Subcutaneous abdominal adipose tissue (tissue), 5 donors: ENCODE results near the gene APCDD1L.
"Not testable (repeated sequence)": the region's sequence is repeated elsewhere in the genome, so short reads cannot be mapped to it uniquely, and the experiment has no call there.

Experiments
- H3K27ac ChIP-seq: one replicate; pipeline ENCODE4 v1.7.0; 2013; ENCODE audit warnings: low read depth, mild to moderate bottlenecking, inconsistent platforms, low read length, moderate library complexity
- H3K27me3 ChIP-seq, 5 donors: one replicate each; pipeline ENCODE4 v1.7.0; 2013; ENCODE audit warnings: low read length in 5 of 5, inconsistent platforms in 1 of 5; ENCODE audit not compliant: control insufficient read depth in 5 of 5, insufficient read depth in 4 of 5
- H3K36me3 ChIP-seq, 5 donors: one replicate each; pipeline ENCODE4 v1.7.0; 2013; ENCODE audit warnings: low read length in 5 of 5; ENCODE audit not compliant: control insufficient read depth in 5 of 5, insufficient read depth in 5 of 5
- H3K4me1 ChIP-seq, 5 donors: one replicate each; pipeline ENCODE4 v1.7.0; 2013; ENCODE audit warnings: low read length in 5 of 5, mild to moderate bottlenecking in 3 of 5, moderate library complexity in 1 of 5; ENCODE audit not compliant: control insufficient read depth in 5 of 5, insufficient read depth in 5 of 5
- H3K4me3 ChIP-seq, 5 donors: one replicate each; pipeline ENCODE4 v1.7.0; 2013; ENCODE audit warnings: low read length in 5 of 5, low read depth in 1 of 5
- H3K9ac ChIP-seq, 5 donors: one replicate each; pipeline ENCODE4 v1.7.0; 2013; ENCODE audit warnings: low read length in 5 of 5, mild to moderate bottlenecking in 4 of 5, moderate library complexity in 3 of 5
- H3K9me3 ChIP-seq, 5 donors: one replicate each; pipeline ENCODE4 v1.7.0; 2013; ENCODE audit warnings: low read length in 5 of 5; ENCODE audit not compliant: control insufficient read depth in 5 of 5
- donor health status: healthy.
- donor health status: healthy.
- donor health status: healthy.
- donor health status: healthy.
- donor health status: healthy.

The APCDD1L gene

GRCh38 chr20:58518387-58518786, 3.2 kb upstream of the APCDD1L start:
- peaks cover 20 to 24% (median 21%) of the 10 kb centered on the region in 5 donors for H3K27me3 ChIP-seq

GRCh38 chr20:58514321-58515232, 622 bp downstream of the APCDD1L start:
- Histone ChIP-seq H3K9ac (no peak overlapping the region), H3K36me3 (no peaks in the 10 kb centered on the region), H3K27ac (no peak overlapping the region), H3K27me3 (peaks cover 25 to 34% (median 29%) of the 10 kb centered on the region in 5 donors), H3K4me1 (no peaks in the 10 kb centered on the region), H3K9me3 (no peaks in the 10 kb centered on the region), H3K4me3 (peak overlapping the region in 1 of 5 donors; percentile 42)

More at GRCh38 chr20:58518387-58518786, 3.2 kb upstream of the APCDD1L start:
- no peak overlapping the region for H3K4me3 ChIP-seq
- no peak overlapping the region for H3K9ac ChIP-seq
- H3K36me3 ChIP-seq, result no peaks in the 10 kb centered on the region
- no peaks in the 10 kb centered on the region for H3K9me3 ChIP-seq
- no peaks in the 10 kb centered on the region for H3K4me1 ChIP-seq
- H3K27ac ChIP-seq, result no peak overlapping the region

GRCh38 chr20:58513580-58514285, 1.5 kb downstream of the APCDD1L start:
- Histone ChIP-seq H3K27ac (no peak overlapping the region), H3K9ac (no peak overlapping the region), H3K9me3 (no peaks in the 10 kb centered on the region), H3K4me1 (no peaks in the 10 kb centered on the region), H3K36me3 (no peaks in the 10 kb centered on the region), H3K27me3 (peaks cover 25 to 34% (median 29%) of the 10 kb centered on the region in 5 donors), H3K4me3 (no peak overlapping the region)

GRCh38 chr20:58512808-58513552, 2.2 kb downstream of the APCDD1L start:
- Histone ChIP-seq H3K4me1 (no peaks in the 10 kb centered on the region), H3K4me3 (no peak overlapping the region), H3K9ac (no peak overlapping the region), H3K27me3 (peaks cover 25 to 34% (median 29%) of the 10 kb centered on the region in 5 donors), H3K27ac (no peak overlapping the region), H3K9me3 (no peaks in the 10 kb centered on the region), H3K36me3 (no peaks in the 10 kb centered on the region)

GRCh38 chr20:58511861-58512260, 3.3 kb downstream of the APCDD1L start:
- Histone ChIP-seq H3K4me3 (no peak overlapping the region), H3K27me3 (peaks cover 25 to 34% (median 29%) of the 10 kb centered on the region in 5 donors), H3K9ac (no peak overlapping the region)

GRCh38 chr20:58511364-58511763, 3.8 kb downstream of the APCDD1L start:
- Histone ChIP-seq H3K4me1 (no peaks in the 10 kb centered on the region), H3K27me3 (peaks cover 25 to 34% (median 29%) of the 10 kb centered on the region in 5 donors), H3K9me3 (peaks cover 0 to 5% (median 0%) of the 10 kb centered on the region in 5 donors), H3K36me3 (no peaks in the 10 kb centered on the region), H3K9ac (no peak overlapping the region), H3K4me3 (no peak overlapping the region), H3K27ac (no peak overlapping the region)

More at GRCh38 chr20:58511861-58512260, 3.3 kb downstream of the APCDD1L start:
- H3K36me3 ChIP-seq, result no peaks in the 10 kb centered on the region
- no peak overlapping the region for H3K27ac ChIP-seq
- no peaks in the 10 kb centered on the region for H3K4me1 ChIP-seq
- H3K9me3 ChIP-seq, result peaks cover 0 to under 1% (median 0%) of the 10 kb centered on the region in 5 donors

GRCh38 chr20:58510921-58511320, 4.3 kb downstream of the APCDD1L start:
- Histone ChIP-seq H3K27ac (no peak overlapping the region), H3K9ac (no peak overlapping the region), H3K4me3 (no peak overlapping the region), H3K27me3 (peaks cover 25 to 34% (median 29%) of the 10 kb centered on the region in 5 donors), H3K36me3 (no peaks in the 10 kb centered on the region), H3K4me1 (no peaks in the 10 kb centered on the region), H3K9me3 (peaks cover 0 to 10% (median 0%) of the 10 kb centered on the region in 5 donors)

GRCh38 chr20:58508762-58509395, 6.3 kb downstream of the APCDD1L start:
- Histone ChIP-seq H3K36me3 (no peaks in the 10 kb centered on the region), H3K27ac (no peak overlapping the region), H3K4me3 (no peak overlapping the region), H3K27me3 (peaks cover 9 to 19% (median 12%) of the 10 kb centered on the region in 5 donors), H3K4me1 (no peaks in the 10 kb centered on the region), H3K9me3 (peaks cover 3 to 25% (median 13%) of the 10 kb centered on the region in 5 donors), H3K9ac (no peak overlapping the region)

- not testable (repeated sequence) for H3K9ac ChIP-seq, H3K4me1 ChIP-seq, H3K4me3 ChIP-seq, H3K36me3 ChIP-seq, H3K27me3 ChIP-seq, H3K27ac ChIP-seq
- peaks cover 3 to 30% (median 20%) of the 10 kb centered on the region in 5 donors for H3K9me3 ChIP-seq
Observed at GRCh38 chr20:58506999-58507398, 8.2 kb downstream of the APCDD1L start.
